Pons (tissue), 1 donor: ENCODE measurements around the gene PTGES3.

ENCODE experiments used
- DNase-seq: peaks from one replicate; pipeline ENCODE4 v3.0.0-alpha.2; 2016; ENCODE audit warnings: low spot score

The PTGES3 gene

DNA sequence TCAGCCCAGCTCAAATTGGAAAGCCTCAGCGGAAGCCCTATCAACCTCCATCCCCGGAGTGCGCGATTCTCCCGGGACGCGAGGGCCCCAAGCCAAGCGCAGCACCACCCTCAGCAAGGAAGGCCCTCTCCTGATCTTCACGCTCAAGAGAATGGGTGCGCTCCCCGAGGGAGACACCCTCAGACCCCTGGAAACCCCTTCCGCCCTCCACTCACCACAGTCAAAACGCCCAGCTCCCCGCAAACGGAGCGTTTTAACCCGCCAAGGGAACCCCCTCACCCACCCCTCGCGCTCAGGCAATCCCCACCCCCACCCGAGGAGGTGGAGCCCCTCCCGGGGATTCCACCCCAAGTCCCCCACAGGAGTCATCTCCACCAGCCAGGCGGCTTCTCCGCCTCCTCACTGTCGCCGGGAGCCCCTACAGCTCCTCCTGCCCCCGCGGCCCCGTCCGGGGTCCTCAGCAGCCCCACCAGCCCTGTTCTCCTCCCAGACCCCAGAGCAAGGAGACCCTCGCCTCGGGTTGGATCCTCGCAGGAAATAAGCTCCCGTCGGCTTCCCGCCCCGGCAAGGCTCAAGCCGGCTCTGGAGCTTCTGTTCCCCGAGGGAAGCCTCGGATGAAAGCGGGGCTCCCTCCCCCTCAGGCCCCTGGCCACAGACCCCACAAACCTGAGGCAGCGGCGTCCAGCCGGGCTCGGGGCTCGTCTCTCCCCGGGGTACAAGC is 58.5 kb downstream of the PTGES3 start:
- peak; percentile 28 for DNase-seq

DNA sequence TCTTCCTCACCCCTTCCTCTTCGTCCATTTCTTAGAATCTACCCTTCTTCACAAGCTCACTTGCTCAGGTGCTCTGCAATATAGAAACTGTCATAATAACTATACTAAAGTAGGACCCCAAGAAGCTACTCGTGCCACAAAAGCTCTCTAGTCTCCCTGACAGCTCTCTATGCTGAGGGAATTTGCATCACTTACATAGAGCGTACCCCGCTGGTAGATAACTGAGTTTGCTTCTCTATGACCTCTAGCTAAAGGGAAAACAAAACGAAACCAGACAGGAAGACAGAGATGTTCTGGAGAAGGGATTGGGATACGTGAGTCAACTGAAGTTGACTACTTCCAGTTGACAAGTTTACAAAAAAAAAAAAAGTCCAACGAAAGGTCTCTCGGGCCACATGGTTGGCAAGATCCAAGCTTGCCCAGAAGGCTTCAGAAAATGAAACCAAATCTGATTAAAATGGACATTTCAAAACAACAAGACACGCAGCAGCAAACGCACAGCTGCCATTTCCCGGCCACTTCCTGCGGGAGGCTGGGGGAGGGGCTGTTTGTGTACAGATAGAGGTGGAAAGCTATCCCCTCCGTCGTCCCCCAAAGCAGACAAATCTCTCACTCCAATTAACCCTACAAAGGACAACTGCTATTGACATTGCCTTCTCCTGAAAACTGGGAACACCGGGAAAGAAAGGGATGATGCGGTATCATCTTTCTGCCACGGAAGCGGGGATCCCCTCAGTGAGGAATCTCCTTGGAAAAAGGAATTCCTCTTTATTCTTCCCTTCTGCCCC is 59.2 kb downstream of the PTGES3 start:
- peak; percentile 70 for DNase-seq

DNA sequence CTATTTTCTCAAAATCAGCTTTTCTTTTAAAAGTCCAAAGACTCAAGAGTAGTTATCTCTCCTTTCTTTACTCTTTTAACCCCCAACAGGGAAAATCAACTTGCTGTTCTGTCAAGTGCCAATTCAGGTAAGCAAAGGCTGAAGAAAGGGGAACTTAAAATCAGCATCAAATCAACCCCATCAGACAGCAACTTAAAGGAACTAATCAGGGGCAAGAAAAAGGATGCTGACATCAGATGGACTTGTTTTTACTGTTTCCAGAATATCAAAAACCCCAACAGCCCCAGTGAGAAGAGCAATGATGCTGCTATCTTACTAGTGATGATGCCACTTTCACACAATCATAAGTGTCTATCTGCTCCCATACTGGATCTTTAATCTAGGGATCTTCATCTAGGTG is 61.4 kb downstream of the PTGES3 start:
- no peak for DNase-seq

DNA sequence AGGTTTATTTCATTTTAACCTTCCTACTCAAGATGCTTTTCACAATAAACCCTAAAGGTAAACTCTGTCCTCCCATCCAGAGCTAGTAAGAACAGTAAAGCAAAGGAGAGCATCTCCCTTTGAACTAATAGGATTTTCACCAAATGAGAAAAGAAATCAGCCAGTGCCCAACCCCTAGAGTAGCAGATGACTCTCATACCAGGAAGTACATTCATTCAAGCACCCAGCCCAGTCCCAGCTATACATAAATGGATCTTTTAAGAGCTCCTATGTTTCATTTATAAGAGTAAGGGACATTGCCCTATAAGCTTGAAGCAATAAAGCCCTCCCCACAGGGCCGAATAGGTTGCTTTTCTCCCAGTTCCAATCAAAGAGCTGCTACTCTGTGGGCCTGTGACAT is 65.5 kb downstream of the PTGES3 start:
- no peak for DNase-seq

DNA sequence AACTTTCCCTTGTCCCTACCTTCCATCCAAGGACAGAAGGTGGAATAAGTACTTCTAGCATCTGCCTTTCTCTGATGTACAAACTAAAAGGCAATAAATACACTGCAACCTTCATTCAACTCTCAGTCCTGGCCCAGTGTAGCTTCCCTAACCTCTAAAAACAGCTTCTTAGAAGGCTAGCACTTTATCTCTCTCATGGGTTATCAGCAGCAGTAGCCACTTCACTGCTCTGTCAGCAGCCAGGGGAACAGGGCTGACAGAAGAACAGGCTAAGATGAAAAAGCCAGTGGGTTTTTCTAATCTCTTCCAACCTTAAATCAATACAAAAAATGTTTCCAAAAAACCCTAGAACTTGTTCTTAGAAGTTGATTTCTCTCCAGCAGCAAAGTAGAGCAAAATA is 71.2 kb downstream of the PTGES3 start:
- DNase-seq, result no peak

DNA sequence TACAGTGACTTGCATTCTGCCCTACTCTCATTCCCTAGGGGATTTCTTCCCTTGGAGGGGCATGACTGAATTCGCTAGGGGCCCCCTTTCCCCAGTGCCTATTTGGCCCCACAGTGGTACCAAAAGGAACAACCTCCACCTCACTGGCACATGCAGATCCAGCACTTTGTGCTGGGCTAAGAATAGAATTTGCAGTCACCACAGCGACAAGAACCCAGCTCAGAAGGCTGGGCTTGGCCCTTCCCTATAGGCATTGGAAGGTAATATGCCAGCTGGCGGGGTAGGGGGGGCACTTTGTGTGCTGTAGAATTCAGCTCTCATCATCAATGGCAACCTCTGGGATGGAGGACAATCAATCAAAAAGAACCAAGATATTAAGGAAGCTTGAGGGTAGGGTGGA is 71.8 kb downstream of the PTGES3 start:
- no peak for DNase-seq

DNA sequence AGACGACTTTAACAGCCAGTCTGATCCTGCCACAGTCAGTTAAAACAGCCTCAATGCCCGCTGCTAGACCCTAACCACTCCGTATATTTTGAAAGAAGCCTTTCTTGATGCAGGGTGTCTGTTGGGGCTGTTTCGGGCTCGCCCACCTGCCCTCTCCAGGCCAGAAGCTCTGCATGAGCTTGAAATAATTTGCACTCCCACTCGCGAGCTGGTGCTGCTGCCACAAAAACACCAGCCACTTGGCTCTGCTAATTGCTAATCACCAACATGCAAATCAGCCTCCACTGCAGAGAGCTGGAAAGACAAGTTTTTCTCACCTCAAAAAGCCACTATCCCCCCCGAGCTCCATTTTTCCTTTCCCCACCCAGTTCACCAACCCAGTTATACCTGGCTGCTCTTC is 73.5 kb downstream of the PTGES3 start:
- no peak for DNase-seq
